Measurements from ENCODE around the gene TIAM2.

The TIAM2 gene

DNA sequence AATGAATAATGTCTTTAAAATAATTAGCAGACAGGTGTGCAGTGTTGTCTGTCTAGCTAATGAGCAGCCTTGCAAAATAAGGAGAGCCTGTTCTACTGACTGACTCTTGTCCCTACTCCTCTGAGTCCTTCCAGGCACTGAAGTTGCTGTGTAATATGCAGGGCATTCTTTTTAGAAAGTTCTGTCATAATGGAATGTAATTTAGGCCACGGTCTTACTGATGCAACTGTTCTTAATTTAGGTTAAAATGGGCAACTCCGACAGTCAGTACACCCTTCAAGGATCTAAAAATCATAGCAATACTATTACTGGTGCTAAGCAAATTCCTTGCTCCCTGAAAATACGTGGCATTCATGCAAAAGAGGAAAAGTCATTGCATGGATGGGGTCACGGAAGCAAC is 133.9 kb downstream of the TIAM2 start:
- DNase-seq (ENCODE audit: low read depth): no peak

DNA sequence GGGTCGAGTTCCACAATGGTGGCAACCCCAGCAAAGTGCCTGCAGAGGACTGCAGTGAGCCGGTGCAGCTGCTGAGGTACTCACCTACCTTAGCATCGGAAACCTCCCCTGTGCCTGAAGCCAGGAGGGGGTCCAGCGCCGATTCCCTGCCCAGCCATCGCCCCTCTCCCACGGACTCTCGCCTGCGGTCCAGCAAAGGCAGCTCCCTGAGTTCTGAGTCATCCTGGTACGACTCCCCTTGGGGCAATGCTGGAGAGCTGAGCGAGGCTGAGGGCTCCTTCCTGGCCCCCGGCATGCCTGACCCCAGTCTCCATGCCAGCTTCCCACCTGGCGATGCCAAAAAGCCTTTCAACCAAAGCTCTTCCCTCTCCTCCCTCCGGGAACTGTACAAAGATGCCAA is 134.6 kb downstream of the TIAM2 start:
- DNase-seq (ENCODE audit: low read depth): no peak

DNA sequence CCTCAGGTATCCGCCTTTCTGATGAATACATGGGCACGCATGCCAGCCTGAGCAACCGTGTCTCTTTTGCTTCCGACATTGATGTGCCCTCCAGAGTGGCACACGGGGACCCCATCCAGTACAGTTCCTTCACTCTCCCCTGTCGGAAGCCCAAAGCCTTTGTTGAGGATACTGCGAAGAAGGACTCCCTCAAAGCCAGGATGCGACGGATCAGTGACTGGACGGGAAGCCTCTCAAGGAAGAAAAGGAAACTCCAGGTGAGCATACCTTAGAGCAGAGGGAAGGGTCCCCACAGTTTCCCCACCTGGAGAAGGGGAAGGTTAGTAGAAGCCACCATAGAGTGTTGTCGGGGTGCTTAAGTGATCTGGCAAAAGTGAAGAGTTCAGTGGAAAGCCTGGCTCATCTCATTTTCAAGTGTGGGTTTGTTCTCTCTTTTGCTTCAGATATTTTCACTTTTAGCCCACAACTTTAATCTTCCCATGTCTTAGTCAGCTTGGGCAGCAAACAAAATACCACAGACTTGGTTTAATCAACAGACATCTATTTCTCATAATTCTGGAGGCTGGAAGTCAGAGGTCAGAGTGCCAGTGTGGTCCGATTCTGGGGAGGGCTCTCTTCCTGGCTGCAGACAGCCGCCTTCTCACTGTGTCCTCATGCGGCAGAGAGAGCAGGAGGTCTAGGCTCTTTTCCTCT is 135.2 kb downstream of the TIAM2 start:
- peak; percentile 7 for DNase-seq (ENCODE audit: low read depth)

DNA sequence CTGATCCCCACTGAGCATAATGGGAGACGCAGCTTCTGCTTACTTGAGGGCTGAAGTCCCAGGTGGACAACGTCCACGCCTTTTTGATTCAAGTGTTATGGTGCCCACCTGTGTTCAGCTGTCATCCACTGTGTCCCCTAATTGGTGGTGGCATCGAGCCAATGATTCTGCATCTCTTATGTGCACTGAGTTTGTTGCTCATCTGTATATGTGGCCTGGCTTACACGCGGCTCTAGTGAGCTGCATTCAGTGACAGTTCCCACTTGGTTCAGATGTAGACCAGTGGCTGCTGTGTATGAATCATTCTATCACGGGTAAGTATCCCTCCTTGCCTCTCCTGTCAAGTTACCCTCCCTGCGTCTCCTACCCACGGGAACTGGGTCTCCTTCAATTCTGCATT is 137.5 kb downstream of the TIAM2 start:
- no peak for DNase-seq (ENCODE audit: low read depth)

DNA sequence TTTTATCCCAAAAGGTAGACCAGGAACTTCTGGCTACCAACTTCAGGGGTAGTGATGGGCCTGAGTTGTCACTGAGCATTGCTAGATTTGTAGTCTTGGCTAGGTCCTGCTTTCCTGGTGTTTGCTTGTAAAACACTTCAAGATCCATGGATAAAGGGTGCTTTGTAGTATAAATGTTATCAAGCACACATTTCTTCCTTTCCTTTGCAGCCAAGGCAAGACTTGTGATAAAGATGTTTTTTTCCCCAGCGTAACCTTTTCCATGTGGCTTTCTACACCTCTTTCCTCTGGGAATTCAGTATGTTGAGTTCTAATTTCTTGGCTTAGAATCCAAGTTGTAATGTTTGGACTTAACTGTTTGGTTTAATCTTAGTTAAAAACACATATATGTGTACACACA is 145.9 kb downstream of the TIAM2 start:
- no peak for DNase-seq (ENCODE audit: low read depth)

DNA sequence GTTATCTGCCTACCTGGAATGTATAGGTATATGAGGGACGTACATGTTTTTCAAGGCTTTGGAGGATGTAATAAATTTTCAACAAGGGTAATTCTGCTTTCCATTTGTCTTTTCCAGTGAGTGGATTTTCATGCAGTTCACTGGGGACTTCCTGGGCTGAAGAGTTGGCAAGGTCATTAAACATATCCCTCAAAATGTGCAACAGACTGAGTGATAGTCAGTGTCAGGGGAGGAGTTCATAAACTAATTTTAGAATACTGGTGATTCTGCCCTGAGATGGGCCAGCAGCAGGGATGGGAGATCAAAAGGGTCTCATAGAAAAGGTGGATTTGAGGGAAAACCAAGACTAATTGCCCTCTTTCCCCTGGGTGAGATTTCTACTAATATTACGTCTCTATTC is 146.4 kb downstream of the TIAM2 start:
- DNase-seq (ENCODE audit: low read depth): no peak

DNA sequence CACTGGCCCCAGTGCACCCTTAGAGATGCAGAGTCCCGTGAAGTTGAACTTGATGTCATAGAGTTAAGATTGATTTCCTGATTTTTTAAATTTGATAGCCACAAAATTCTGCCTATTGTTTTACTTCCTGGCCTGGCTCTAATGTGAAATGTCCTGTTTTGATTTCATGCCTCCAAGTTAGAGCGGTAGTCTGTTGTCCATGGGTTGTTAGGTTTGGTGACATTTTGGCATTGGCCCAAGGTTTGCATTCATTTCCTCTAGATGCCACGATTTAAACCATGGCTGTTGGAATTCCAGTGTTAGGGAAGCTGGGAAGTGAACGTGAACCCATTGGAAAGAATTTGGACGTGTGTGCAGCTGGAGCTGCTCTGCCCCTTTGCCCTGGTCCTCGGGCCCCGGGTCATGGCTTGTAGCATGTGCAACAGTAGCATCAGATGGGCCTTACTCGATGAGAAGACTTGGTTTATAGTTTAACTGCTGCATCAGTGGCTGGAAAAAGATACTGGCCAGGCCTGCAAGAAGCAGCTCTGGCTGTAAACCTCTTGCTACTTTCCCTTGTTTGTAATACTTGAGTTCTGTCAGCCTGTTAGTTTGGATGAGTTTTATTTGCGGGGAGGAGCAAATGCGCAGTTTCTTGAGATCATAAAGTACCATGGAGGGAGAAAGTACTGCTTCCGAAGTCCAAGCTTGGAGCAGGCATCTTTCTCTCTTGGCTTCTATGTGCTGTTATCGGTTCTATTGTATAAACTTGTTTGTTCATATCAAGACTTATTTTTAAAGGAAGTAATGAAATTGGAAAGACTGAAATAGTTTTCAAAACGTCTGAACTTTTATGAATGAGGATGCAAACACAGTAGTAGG is 147.3 kb downstream of the TIAM2 start:
- no peak for DNase-seq (ENCODE audit: low read depth)

DNA sequence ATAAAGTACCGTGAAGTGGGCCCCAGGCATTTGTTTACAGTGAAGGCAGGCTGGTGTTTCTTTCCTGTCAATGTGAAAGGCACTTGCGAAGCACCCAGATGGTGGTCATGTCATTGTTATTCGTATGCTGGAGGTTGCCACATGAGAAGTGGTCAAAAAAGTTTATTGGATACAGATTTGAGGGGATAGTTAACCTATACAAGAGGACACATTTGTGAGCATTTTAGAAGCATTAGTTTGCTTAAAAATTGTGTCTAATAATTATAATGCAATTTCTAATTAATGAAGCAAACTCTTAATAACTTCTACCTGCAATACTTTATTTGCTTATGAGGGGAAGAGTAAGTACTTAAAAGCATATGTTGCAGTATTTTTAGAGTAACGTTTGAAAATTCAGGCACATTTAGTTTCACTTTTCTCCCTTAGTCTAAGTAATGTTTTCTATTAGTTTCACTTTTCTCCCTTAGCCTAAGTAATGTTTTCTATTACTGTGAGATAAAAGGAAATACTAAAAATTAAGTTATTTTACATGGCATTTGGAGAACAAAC is 148.0 kb downstream of the TIAM2 start:
- no peak for DNase-seq (ENCODE audit: low read depth)

DNA sequence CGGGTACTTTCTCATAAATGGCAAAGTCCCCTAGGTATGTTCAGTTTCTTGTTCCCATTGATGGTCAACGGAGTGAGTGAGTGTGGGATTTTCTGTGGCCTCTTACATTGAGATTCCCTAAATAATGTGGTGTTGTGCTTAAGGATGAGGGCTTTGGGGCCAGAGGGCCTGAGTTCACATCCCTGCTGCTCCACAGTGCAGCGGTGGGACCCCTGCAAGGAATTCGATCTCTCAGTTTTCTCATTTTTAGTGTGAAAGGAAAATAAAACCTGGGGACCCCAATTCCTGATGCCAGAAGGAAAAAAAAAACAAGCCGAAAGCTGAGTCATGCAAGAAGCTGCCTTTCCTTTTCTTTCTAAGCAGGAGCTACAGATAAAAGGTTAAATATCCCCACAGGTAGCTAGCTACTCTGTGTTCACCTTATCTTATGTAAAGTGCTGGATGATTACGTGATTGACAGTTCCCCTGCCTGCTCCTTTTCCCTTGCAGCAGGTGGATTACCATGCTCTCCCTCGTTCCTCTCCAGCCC is 148.5 kb downstream of the TIAM2 start:
- DNase-seq (ENCODE audit: low read depth): no peak

DNA sequence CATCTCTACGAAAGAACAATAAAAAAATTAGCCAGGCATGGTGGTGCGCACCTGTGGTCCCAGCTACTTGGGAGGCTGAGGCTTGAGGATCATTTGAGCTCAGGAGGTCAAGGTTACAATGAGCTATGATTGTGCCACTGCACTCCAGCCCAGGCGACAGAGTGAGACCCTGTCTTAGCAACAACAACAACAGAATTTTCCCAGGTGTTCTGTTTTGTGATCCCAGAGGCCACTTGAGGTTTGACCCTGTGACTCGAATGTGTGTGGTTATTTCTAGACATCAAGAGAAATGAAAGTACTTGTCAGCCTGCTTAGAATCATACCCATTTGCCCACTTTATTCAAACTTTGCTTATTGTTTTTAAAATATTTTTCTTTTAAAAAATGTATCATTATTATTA is 151.1 kb downstream of the TIAM2 start:
- DNase-seq (ENCODE audit: low read depth): no peak

DNA sequence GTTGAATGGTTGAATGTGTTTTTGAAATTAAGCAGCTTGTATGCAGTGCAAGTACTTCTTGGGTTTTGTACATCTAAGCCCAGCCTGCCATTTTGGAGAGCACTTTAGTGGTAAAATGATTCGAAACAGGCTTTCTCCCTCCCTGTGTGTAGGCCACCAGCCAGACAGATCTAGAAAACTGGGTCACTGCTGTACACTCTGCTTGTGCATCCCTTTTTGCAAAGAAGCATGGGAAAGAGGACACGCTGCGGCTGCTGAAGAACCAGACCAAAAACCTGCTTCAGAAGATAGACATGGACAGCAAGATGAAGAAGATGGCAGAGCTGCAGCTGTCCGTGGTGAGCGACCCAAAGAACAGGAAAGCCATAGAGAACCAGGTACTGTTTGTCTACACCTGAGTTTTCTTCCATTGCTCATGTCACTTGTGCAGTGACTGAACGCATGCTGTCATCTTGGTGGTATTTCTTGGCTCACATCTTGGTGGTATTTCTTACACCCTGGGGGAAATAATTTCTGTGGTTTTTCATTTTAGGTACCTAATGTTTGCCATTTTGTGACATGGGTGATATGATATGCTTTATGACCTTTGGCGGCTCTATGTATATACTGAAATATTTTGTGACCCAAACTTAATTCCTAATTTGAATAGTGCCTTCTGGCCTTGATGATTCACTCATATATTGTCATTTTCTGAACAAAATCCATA is 153.0 kb downstream of the TIAM2 start:
- DNase-seq (ENCODE audit: low read depth): no peak

DNA sequence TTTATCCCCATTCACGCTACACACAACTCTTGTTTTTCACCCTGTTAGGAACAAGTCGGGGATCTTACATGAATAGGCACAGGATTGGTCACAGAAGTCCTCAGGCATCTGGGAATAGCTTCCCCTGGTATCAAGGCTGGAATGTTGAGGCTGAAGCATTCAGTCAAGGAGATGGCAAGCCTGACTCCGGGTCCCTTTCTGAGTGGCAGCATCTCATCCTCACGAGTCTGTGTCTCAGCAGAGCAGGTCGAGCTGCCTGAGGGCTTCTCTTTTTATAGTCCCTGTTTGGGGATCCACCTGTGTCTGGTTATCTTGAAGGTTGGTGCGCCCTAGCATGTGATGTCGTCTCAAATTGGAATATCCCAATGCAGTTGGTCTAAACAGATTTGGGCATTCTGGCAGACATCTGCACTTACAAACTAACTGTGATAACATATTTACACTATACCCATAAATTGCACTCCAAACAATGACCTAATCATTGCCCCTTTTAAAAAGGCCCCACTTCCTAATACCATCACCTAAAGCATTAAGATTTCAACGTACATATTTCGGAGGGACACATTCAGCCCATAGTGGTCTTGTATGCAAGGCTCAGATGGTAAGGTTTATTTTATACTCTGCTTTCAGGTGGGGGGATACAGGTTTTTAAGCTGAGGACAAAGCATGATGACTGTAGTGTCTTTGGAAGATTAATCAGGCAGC is 156.0 kb downstream of the TIAM2 start:
- DNase-seq (ENCODE audit: low read depth): no peak

DNA sequence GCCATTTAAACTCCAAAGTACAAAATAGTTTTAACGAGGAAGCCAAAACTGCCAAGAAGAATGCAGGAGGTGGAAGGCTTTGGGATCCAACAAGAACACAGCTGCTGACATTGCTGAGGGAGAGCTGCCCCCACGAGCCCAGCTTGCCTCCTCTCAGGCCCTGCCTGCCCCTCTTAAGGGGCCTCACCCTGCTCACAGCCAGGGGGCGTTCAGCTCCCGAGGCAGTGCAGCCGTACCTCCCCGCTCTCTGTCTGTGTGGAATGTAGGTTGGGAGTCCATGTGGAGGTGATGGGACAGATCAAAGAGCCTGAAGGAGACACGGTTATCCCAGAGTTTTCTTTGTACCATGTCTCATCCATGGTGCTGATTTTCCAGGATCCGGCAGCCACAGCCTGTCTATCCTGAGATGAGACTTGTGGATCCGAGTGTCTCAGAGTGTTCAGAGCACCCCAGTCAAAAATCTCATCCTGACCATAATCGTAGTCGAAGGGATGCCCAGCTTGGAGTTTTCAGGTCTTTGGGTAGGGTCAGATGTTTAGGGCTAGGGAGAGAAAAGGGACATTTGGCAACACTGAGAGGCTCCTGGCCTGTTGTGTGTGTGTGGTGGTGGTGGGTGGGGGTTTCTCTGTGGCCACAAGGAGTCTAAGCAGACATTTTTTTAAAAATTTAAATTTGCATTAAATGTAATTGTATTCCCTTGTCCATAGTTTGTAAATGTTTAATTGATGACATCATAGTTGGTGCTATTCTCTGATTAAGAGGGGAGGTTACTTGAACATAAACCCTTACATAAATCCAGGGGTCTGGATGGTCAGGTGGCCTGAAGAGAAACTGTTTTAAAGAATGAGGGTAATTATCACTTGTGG is 157.3 kb downstream of the TIAM2 start:
- DNase-seq (ENCODE audit: low read depth): no peak

DNA sequence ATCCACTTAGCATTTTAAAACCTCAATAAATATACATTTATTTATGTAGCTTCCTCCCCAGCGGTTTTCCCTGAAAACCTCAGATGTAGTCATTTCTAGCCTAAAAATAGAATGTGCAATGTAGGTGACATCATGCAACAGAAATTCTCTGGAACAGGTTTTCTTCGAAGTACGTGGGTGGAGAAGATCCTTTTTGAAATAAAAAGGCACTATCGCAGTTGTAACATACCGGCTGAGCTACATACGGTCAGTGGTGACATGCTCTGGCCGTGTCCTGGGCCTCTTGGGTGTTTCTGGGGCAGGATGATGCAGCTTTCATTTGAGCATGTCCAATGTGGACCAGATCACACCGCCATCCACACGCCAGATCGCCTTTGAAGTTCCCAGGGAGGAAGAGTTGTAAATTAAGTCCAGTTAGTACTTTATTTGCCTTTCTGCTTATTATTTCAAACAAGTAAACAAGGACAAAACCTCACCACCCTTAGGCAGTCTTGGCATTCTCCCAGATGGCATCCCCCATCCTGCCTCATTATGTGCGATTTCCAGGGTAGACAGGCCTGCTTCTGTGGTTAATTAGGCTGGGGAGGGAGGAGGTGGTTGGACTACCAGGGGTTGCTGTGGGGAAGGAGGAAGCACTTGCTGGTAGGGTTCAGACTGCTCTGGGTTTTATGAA is 159.2 kb downstream of the TIAM2 start:
- peak; percentile 26 for DNase-seq (ENCODE audit: low read depth)

DNA sequence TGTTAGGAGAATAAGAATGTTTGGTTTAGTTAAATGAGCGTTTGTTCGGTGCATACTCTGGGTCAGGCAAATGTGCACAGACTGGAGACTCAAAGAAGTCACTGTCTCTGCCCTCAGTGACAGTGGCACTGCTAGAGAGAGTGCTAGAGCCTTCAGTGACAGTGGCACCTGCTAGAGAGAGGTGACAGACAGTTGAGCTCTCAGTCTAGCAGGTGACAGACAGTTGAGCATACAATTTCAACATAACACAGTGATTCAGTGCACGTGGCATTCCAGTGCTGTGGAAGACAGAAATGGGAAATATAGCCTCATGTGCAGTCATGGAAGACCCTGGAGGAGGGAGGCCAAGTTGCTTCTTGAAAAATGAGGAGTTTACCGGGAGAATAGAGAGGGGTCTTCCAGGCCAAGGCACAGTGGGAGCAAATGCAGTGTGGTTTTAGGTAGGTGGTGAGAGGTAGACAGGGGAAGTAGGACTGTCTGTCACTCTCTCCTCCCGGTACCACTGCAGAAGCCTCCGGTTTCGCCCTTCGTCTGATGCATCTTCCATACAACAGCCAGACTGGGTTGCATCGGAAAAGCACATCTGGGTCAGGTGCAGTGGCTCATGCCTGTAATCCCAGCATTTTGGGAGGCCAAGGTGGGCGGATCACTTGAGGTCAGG is 160.8 kb downstream of the TIAM2 start:
- peak; percentile 21 for DNase-seq (ENCODE audit: low read depth)

DNA sequence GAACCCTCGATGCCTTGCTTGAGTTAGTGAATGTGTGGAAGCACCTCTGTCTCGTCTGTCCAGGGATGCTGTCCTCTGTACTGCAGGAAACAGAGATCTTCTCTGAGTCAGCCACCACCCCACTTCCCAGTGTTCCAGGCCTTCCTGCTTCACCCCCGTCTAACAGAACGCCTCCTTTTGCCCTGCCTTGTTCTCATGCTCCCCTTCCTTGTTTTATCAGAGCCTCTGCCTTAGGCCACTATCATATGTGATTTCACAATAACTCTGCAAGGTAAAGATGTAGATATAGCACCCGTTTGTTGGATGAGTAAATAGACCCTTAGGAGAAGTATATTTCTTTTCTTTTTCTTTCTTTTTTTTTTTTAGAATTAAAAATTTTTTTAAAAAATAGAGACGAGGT is 162.0 kb downstream of the TIAM2 start:
- DNase-seq (ENCODE audit: low read depth): no peak

DNA sequence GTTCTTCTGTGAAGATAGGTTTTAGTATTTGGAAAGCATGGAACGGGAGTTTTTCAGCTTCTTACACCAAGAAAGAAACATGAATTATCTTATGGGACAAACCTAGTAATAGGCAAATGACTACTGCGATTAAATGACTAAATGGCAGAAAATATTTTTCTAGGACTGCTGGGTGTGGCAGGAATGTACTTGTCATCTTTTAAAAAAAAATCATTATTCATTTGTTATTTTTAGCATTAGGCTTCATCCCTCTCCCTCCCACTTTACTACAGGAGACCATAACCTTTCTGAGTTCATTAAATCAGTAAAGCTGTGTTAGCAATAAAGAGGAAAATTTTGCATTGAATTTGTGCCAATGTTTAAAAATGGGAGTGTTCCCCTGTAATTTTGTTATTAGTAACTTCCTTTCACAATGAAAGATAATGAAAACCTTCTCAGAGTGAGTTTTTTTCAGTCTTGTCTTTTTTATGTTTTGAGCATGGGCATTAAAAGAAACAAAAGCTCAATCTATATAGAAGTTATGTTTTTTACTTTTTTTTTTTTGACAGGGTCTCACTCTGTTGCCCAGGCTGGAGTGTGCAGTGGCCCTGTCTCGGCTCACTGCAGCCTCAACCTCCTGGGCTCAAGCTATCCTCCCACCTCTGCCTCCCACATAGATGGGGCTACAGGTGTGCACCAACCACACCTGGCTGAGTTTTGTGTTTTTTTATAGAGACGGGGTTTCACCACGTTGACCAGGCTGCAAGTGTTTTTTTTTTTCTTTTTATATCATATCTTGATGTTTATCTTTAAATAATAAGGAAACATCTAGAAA is 163.1 kb downstream of the TIAM2 start:
- no peak for DNase-seq (ENCODE audit: low read depth)

DNA sequence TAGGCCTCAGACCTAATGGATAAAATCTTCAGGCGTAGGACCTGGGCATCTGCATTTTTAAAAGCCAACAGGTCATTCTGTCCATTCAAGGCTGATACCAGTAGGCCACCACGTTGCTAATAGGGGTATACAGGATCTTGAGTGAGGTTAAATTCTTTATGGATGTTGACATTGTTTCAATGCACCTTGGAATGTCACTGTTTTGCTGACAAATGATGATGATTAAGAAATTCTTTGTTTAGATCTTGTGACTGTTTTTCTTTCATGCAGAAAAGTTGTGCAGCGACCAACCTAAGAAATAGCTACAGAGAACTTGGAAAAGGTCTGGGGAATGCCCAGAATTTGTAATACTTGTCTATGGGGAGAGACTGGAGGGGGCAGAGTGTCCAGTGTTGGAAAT is 167.6 kb downstream of the TIAM2 start:
- no peak for DNase-seq (ENCODE audit: low read depth)

DNA sequence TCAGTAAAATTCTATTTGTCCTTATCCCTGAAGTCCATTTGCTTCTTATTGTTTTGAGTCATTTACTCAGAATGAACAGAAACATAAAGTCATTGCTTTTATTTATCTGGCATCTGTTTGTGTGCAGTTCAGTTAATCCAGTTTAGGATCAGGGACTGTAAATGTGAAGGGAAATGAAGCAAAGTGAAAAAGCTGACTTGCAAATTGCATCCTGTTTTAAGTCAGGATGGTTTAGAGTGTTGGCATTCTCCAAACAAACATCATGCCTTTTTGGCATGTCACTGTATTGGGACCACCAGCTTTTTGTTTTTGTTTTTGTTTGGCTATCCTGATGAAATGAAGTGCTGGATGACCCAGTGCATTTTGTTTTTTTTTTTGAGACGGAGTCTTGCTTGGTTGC is 168.5 kb downstream of the TIAM2 start:
- DNase-seq (ENCODE audit: low read depth): no peak

All from activated T-cell treated with anti-CD3 and anti-CD28 coated beads for 24 hours (primary cell).